Activated CD8-positive, alpha-beta memory T cell treated with anti-CD3 and anti-CD28 coated beads, Interleukin-2, amount 50 U/mL, for 4 hours (primary cell): ENCODE results near the gene TMEM17.

Experiments used
- DNase-seq: peaks from one replicate; pipeline ENCODE4 v3.0.0-alpha.2; 2020

Gene TMEM17

GRCh38 chr2:62452701-62453454 is 53.1 kb downstream of the TMEM17 start:
- no peak for DNase-seq

- DNase-seq, result no peak
These were observed 55.2 kb downstream of the TMEM17 start for GRCh38 chr2:62450716-62451191.
